Endodermal cell (in vitro differentiated cells): ENCODE measurements around the gene NAA50. TPM values are rescaled to one million over a fixed set of nuclear protein-coding genes. Genes with fewer than 3 reads are reported as not detected.

Source experiments
- DNase-seq: peaks from one replicate; pipeline ENCODE4 v3.0.0-alpha.2; 2017
- H3K27ac ChIP-seq: 2 replicates; pipeline ENCODE4 v1.5.1; 2013; ENCODE audit warnings: mild to moderate bottlenecking, low read depth, low read length, moderate library complexity
- H3K27me3 ChIP-seq: 2 replicates; pipeline ENCODE4 v1.6.1; 2013; ENCODE audit warnings: mild to moderate bottlenecking, low read length, moderate library complexity; ENCODE audit not compliant: insufficient read depth, control insufficient read depth, poor library complexity, severe bottlenecking
- H3K36me3 ChIP-seq: 2 replicates; pipeline ENCODE4 v1.7.0; 2013; ENCODE audit warnings: mild to moderate bottlenecking, low read length, moderate library complexity; ENCODE audit not compliant: control insufficient read depth, insufficient read depth
- H3K4me1 ChIP-seq: one replicate; pipeline ENCODE4 v1.7.0; 2013; ENCODE audit warnings: low read length; ENCODE audit not compliant: control insufficient read depth, insufficient read depth
- H3K4me3 ChIP-seq: 2 replicates; pipeline ENCODE4 v1.5.1; 2013; ENCODE audit warnings: mild to moderate bottlenecking, low read length, moderate library complexity
- H3K9ac ChIP-seq: 2 replicates; pipeline ENCODE4 v1.6.1; 2013; ENCODE audit warnings: mild to moderate bottlenecking, low read length, moderate library complexity; ENCODE audit not compliant: poor library complexity, severe bottlenecking; ENCODE audit errors: extremely low read depth
- H3K9me3 ChIP-seq: 2 replicates; pipeline ENCODE4 v1.6.1; 2013; ENCODE audit warnings: mild to moderate bottlenecking, low read length, moderate library complexity; ENCODE audit not compliant: control insufficient read depth
- H3K27ac Mint-ChIP-seq: 2 replicates; pipeline ENCODE4 v1.8.0; 2020; ENCODE audit warnings: mixed read lengths
- H3K27me3 Mint-ChIP-seq: 2 replicates; pipeline ENCODE4 v1.8.0; 2021; ENCODE audit warnings: mild to moderate bottlenecking, mixed read lengths; ENCODE audit not compliant: insufficient read depth
- H3K36me3 Mint-ChIP-seq: 2 replicates; pipeline ENCODE4 v1.8.0; 2020; ENCODE audit warnings: low read depth, mixed read lengths
- H3K4me1 Mint-ChIP-seq: 2 replicates; pipeline ENCODE4 v1.8.0; 2020; ENCODE audit warnings: mixed read lengths
- H3K4me3 Mint-ChIP-seq: 2 replicates; pipeline ENCODE4 v1.8.0; 2020; ENCODE audit warnings: mild to moderate bottlenecking, moderate library complexity, mixed read lengths
- H3K9me3 Mint-ChIP-seq: 2 replicates; pipeline ENCODE4 v1.8.0; 2020; ENCODE audit warnings: mild to moderate bottlenecking, mixed read lengths
- WGBS, 2 experiments: methylation state at CpG; one replicate each; pipeline versions ENCODE4 v1.1.5 to v1.1.7; 2013; ENCODE audit warnings: missing lambda C conversion rate in 2 of 2, mixed read lengths in 1 of 2; ENCODE audit not compliant: insufficient coverage in 1 of 2, insufficient read length in 1 of 2; 5-methylcytosine and 5-hydroxymethylcytosine counted together
- total RNA-seq, 2 donors: library from RNA; stranded (reverse); fragmentation: NEBNext Ultra II Directional in 1 of 2; extraction: Animal tissue kit (Norgen Biotek cat#: 25700) in 1 of 2; gene quantifications; 2 replicates in 1 of 2; 3 replicates in 1 of 2; pipeline ENCODE4 v1.2.1, GENCODE V29; 2021
- TF ChIP-seq, protein P1 (sequence below): fragments of 200-600 bp; sonication (generic); conservative IDR thresholded peaks from 2 replicates; pipeline ENCODE4 v1.5.0; 2021; ENCODE audit warnings: antibody characterized with exemption, mild to moderate bottlenecking

The NAA50 gene
- total RNA-seq, 2 donors from 2014 or later, result 137 to 150 TPM

DNA sequence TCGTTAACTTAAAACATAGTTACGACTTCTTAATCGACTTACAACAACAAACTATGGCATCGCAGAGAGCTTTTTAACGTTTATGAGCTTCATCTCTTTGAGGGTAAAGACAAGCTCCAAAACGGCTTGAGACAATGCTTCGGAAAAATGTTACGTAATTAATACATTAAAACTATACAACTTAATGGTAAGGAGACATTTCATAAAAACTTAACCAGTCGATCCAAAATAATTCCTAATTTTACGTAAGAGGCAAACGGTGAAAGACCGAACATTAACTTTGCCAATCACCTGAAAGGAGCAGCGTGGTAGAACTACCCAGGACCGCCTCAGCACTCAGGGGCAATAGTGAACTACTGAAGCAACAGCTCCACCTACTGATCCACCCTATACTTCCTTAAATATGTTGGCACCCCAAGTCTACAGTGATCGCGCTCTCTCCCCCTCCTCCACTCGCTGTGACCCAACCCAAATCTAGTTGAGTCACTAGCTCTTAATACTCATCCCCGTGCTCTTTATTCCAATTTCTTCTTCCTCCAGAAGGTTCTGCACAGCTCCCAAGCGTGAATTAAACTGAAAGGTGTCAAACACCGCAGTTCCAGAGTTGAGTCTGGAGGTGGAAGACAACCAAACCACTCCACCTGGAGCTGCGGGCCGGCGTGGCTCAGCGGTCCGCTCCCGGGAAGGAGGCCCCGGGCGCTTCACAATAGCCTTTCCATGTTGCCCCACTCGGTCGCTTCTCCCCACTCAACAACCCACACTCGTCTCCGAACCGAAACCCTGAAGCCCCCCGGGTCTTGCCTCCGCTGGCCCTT lies 901 bp downstream of the NAA50 start:
- H3K27ac ChIP-seq, result peak overlapping the region; percentile 100
- Mint-ChIP-seq H3K9me3 (no peaks in the 10 kb centered on the region), H3K4me1 (peaks cover 36% of the 10 kb centered on the region), H3K27me3 (no peaks in the 10 kb centered on the region), H3K27ac (peak overlapping the region; percentile 99), H3K4me3 (peak overlapping the region; percentile 97), H3K36me3 (no peaks in the 10 kb centered on the region)
- H3K27me3 ChIP-seq, result no peaks in the 10 kb centered on the region
- TF ChIP-seq, protein P1, sequence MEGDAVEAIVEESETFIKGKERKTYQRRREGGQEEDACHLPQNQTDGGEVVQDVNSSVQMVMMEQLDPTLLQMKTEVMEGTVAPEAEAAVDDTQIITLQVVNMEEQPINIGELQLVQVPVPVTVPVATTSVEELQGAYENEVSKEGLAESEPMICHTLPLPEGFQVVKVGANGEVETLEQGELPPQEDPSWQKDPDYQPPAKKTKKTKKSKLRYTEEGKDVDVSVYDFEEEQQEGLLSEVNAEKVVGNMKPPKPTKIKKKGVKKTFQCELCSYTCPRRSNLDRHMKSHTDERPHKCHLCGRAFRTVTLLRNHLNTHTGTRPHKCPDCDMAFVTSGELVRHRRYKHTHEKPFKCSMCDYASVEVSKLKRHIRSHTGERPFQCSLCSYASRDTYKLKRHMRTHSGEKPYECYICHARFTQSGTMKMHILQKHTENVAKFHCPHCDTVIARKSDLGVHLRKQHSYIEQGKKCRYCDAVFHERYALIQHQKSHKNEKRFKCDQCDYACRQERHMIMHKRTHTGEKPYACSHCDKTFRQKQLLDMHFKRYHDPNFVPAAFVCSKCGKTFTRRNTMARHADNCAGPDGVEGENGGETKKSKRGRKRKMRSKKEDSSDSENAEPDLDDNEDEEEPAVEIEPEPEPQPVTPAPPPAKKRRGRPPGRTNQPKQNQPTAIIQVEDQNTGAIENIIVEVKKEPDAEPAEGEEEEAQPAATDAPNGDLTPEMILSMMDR, result peak; percentile 73
- H3K4me1 ChIP-seq, result peaks cover 9% of the 10 kb centered on the region
- peak; percentile 85 for DNase-seq
- H3K36me3 ChIP-seq, result no peaks in the 10 kb centered on the region
- 0 to 1% methylated on average over 15 to 34 of the region's 35 CpGs for WGBS, 2 experiments
- peak overlapping the region; percentile 97 for H3K4me3 ChIP-seq
- H3K9me3 ChIP-seq, result no peaks in the 10 kb centered on the region
- H3K9ac ChIP-seq, result peak overlapping the region; percentile 96

DNA sequence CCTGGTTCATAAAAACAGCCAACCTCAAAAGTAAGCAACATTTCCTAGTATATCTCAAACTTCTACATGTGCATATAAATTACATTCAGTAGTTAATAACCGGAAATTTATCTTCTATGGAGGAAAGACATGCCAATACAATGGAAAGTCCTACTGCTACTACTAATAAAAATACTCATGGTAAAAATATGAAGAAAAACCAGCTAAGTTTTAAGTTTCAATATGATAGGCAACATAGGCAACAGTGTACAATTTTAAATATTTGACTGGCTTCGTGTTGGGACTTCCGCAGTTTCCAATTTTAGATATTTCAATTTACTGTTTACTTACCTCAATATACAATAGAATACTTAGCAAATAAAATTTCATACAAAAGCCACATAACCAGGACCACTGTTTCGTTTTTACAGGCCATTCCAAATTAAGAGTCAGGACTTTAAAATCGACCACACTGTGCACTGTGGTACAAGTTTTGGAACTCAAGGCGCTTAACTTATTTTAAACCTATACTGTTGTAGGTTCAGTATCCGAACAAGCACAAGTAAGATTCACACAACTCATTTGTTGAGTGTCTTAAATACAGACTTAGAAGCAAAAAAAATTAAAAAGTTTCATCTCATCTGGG lies 2.9 kb downstream of the NAA50 start:
- H3K27ac Mint-ChIP-seq, result no peak overlapping the region
- Histone ChIP-seq H3K9me3 (no peaks in the 10 kb centered on the region), H3K27ac (no peak overlapping the region), H3K4me1 (peaks cover 6% of the 10 kb centered on the region), H3K27me3 (no peaks in the 10 kb centered on the region), H3K4me3 (peak overlapping the region; percentile 97), H3K36me3 (no peaks in the 10 kb centered on the region), H3K9ac (no peak overlapping the region)
- no peaks in the 10 kb centered on the region for H3K27me3 Mint-ChIP-seq
- WGBS, 2 experiments, result 88 to 91% methylated on average over 4 to 7 of the region's 7 CpGs
- TF ChIP-seq, protein P1, result no peak
- peaks cover 24% of the 10 kb centered on the region for H3K4me1 Mint-ChIP-seq
- no peaks in the 10 kb centered on the region for H3K36me3 Mint-ChIP-seq
- H3K4me3 Mint-ChIP-seq, result peak overlapping the region; percentile 97
- no peaks in the 10 kb centered on the region for H3K9me3 Mint-ChIP-seq
- no peak for DNase-seq

DNA sequence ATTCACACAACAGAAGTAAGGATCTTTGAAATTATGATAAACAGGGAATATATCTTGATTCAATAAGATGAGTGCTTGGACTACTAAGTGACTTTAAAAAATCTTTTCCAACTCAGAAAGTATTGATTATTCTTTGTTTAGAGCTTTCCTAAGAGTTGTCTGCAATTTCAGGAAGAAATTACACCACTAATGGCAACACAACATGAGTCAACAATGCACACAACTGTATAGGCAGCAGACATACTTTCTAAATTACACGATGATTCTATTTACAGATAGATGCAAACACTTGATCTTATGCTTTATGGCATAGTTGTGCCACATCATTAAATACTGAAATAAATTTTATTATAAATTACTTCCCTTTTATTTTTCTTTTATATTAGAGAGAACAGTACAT lies 4.4 kb downstream of the NAA50 start:
- no peaks in the 10 kb centered on the region for H3K27me3 Mint-ChIP-seq
- Histone ChIP-seq H3K9ac (no peak overlapping the region), H3K36me3 (no peaks in the 10 kb centered on the region), H3K27me3 (no peaks in the 10 kb centered on the region), H3K9me3 (no peaks in the 10 kb centered on the region), H3K27ac (no peak overlapping the region), H3K4me1 (peaks cover 6% of the 10 kb centered on the region), H3K4me3 (no peak overlapping the region)
- WGBS, 2 experiments, result 86% methylated on average over 1 of the region's 1 CpG; no CpG with 5 or more reads in 1 of the 2 experiments
- H3K4me3 Mint-ChIP-seq, result no peak overlapping the region
- H3K9me3 Mint-ChIP-seq, result no peaks in the 10 kb centered on the region
- H3K36me3 Mint-ChIP-seq, result no peaks in the 10 kb centered on the region
- TF ChIP-seq, protein P1, result no peak
- H3K27ac Mint-ChIP-seq, result no peak overlapping the region
- no peak for DNase-seq
- H3K4me1 Mint-ChIP-seq, result peaks cover 28% of the 10 kb centered on the region
